HepG2 (cell line): ENCODE measurements around the gene UBE3D. TPM values are rescaled to one million over a fixed set of nuclear protein-coding genes. Genes with fewer than 3 reads are reported as not detected.

Experiments used
- ATAC-seq: fragments of 200-7000 bp; cut with Tn5 transposase; 3 replicates; pipeline ENCODE4 v1.9.1; 2020; ENCODE audit warnings: mild to moderate bottlenecking, moderate library complexity
- BruUV-seq: library from RNA; stranded (reverse); fragments of 400-500 nt; replicated peaks from 2 replicates; lab custom pipeline; 2021; lab: Mats Ljungman, UMichigan
- CTCF ChIA-PET: fragments of 300-600 bp; formaldehyde crosslinking; extraction: SDS; loops from one replicate; lab custom pipeline; 2021; ENCODE audit warnings: low total read pairs, inconsistent platforms, low intra/inter-chr PET ratio; lab: Yijun Ruan, JAX
- POLR2A ChIA-PET: fragments of 350-600 bp; sonication (Branson Sonifier 250); formaldehyde crosslinking; loops from one replicate; lab custom pipeline; 2020; ENCODE audit warnings: antibody characterized with exemption, inconsistent platforms; lab: Yijun Ruan, JAX
- DNase-seq: peaks from one replicate; pipeline ENCODE4 v3.0.0-alpha.2; 2015; ENCODE audit warnings: low spot score
- FAIRE-seq: peaks from 3 replicates; lab custom pipeline; 2011; peaks lifted over from hg19 to GRCh38; lab: Jason Lieb, UNC
- H2AFZ ChIP-seq: one replicate; pipeline ENCODE4 v1.6.1; 2011; ENCODE audit warnings: low read length, inconsistent platforms
- H3K27ac ChIP-seq: fragments of 300-600 bp; 3 replicates; pipeline ENCODE4 v1.8.0; 2011; ENCODE audit warnings: mixed run types, mild to moderate bottlenecking, mixed read lengths, low read length, inconsistent platforms; ENCODE audit not compliant: insufficient read depth; ENCODE audit errors: extremely low read length
- H3K27me3 ChIP-seq, 2 experiments: fragments of 200-600 bp in 1 of 2; 2 replicates in 1 of 2; 3 replicates in 1 of 2; pipeline versions ENCODE4 v1.6.0 to v1.8.0; 2011; ENCODE audit warnings: low read length in 2 of 2, mild to moderate bottlenecking in 2 of 2, moderate library complexity in 2 of 2, inconsistent platforms in 1 of 2; ENCODE audit not compliant: insufficient read depth in 2 of 2, control insufficient read depth in 1 of 2
- H3K36me3 ChIP-seq, 2 experiments: fragments of 200-600 bp in 1 of 2; replicated peaks in 1 of 2; 2 replicates in 1 of 2; 3 replicates in 1 of 2; pipeline versions ENCODE4 v1.5.1 to v1.8.0; 2011; ENCODE audit warnings: low read length in 2 of 2, inconsistent platforms in 1 of 2; ENCODE audit not compliant: insufficient read depth in 2 of 2, control insufficient read depth in 1 of 2
- H3K4me1 ChIP-seq: 2 replicates; pipeline ENCODE4 v1.5.1; 2012; ENCODE audit warnings: low read length, inconsistent platforms; ENCODE audit not compliant: insufficient read depth
- H3K4me2 ChIP-seq: 2 replicates; pipeline ENCODE4 v1.6.0; 2011; ENCODE audit warnings: low read depth, low read length, inconsistent platforms
- H3K4me3 ChIP-seq, 3 experiments: fragments of 200-600 bp in 1 of 3; sonication (generic), shearing (Covaris generic) in 1 of 3; replicated peaks in 1 of 3; 2 replicates each; pipeline ENCODE4 v1.5.1; 2011 to 2016; ENCODE audit warnings: low read length in 3 of 3, inconsistent platforms in 2 of 3, low read depth in 2 of 3, mild to moderate bottlenecking in 2 of 3, control low read depth in 1 of 3, mixed read lengths in 1 of 3; ENCODE audit not compliant: insufficient read depth in 1 of 3
- H3K79me2 ChIP-seq: one replicate; pipeline ENCODE4 v1.6.1; 2011; ENCODE audit warnings: low read length, inconsistent platforms; ENCODE audit not compliant: insufficient read depth
- H3K9ac ChIP-seq: 2 replicates; pipeline ENCODE4 v1.6.0; 2011; ENCODE audit warnings: mild to moderate bottlenecking, low read depth, low read length, inconsistent platforms; ENCODE audit not compliant: insufficient read depth
- H3K9me3 ChIP-seq: 2 replicates; pipeline ENCODE4 v1.5.1; 2012; ENCODE audit warnings: mild to moderate bottlenecking, low read length
- H4K20me1 ChIP-seq: 2 replicates; pipeline ENCODE4 v1.6.0; 2011; ENCODE audit warnings: inconsistent platforms, mild to moderate bottlenecking, low read length, moderate library complexity; ENCODE audit not compliant: insufficient read depth
- HNF1B ChIP-seq: sonication (generic); formaldehyde crosslinking; IDR thresholded peaks from 2 replicates; pipeline ENCODE4 v1.5.1; 2020; ENCODE audit warnings: mild to moderate bottlenecking, moderate library complexity, missing genetic modification reagents
- REXO4 ChIP-seq: sonication (generic); formaldehyde crosslinking; IDR thresholded peaks from 2 replicates; pipeline ENCODE4 v1.8.0; 2022; ENCODE audit warnings: missing genetic modification reagents, mild to moderate bottlenecking, borderline replicate concordance
- SMAD9 ChIP-seq: sonication (generic); formaldehyde crosslinking; IDR thresholded peaks from 2 replicates; pipeline ENCODE4 v1.5.1; 2020; ENCODE audit warnings: mild to moderate bottlenecking, missing genetic modification reagents
- STAG1 ChIP-seq: sonication (generic); formaldehyde crosslinking; IDR thresholded peaks from 2 replicates; pipeline ENCODE4 v1.4.0; 2020; ENCODE audit warnings: missing genetic modification reagents
- TCF7L2 ChIP-seq: IDR thresholded peaks from 2 replicates; pipeline ENCODE4 v1.6.1; 2011; ENCODE audit warnings: mild to moderate bottlenecking, low read depth, low read length, moderate library complexity
- ZBTB7A ChIP-seq: sonication (generic); formaldehyde crosslinking; IDR thresholded peaks from 2 replicates; pipeline ENCODE4 v1.8.0; 2022; ENCODE audit warnings: mild to moderate bottlenecking, missing genetic modification reagents
- ZNF234 ChIP-seq: sonication (generic); formaldehyde crosslinking; conservative IDR thresholded peaks from 2 replicates; pipeline ENCODE4 v1.5.1; 2020; ENCODE audit warnings: mild to moderate bottlenecking, missing genetic modification reagents
- ZNF317 ChIP-seq: sonication (generic); formaldehyde crosslinking; IDR thresholded peaks from 2 replicates; pipeline ENCODE4 v1.5.0; 2020; ENCODE audit warnings: mild to moderate bottlenecking, missing genetic modification reagents
- ZNF335 ChIP-seq: sonication (generic); formaldehyde crosslinking; IDR thresholded peaks from 2 replicates; pipeline ENCODE4 v1.4.0; 2020; ENCODE audit warnings: missing genetic modification reagents
- WGBS: methylation state at CpG from one replicate; pipeline ENCODE4 v1.1.6; 2017; ENCODE audit warnings: low lambda C conversion rate; 5-methylcytosine and 5-hydroxymethylcytosine counted together
- in situ Hi-C: cut with HindIII; loops from 2 replicates; pipeline ENCODE4 v1.10.0; 2017; ENCODE audit warnings: low pct_unique_long_range_greater_than_20kb; ENCODE audit not compliant: extremely low pct_ligation_motif_present
- intact Hi-C: fragments of 100-400 bp; cut with micrococcal nuclease; formaldehyde crosslinking; loops from one replicate; pipeline ENCODE4 v1.10.0; 2022; ENCODE audit not compliant: unreplicated experiment
- polyA plus RNA-seq, 8 experiments: library from polyadenylated mRNA; depleted of rRNA in 3 of 8; stranded (reverse) in 7 of 8; unstranded in 1 of 8; fragments of >200 nt; fragmentation: Illumina TruSeq in 4 of 8; extraction: Trizol in 4 of 8; gene quantifications; 2 replicates each; pipeline versions ENCODE4 v1.2.1 to v1.2.3, GENCODE V29; 2011 to 2016; ENCODE audit warnings: low read depth in 4 of 8, missing spikeins in 1 of 8, mixed read lengths in 1 of 8; ENCODE audit not compliant: insufficient read depth in 1 of 8
- total RNA-seq, 5 experiments: library from RNA; depleted of rRNA; stranded (reverse); fragments of >200 nt; fragmentation: Illumina TruSeq; extraction: Trizol; gene quantifications; 2 replicates each; pipeline ENCODE4 v1.2.3, GENCODE V29; 2016; ENCODE audit warnings: low read depth in 1 of 5
- TF ChIP-seq, protein P1 (sequence below): sonication (generic); formaldehyde crosslinking; IDR thresholded peaks from 2 replicates; pipeline ENCODE4 v1.5.1; 2020; ENCODE audit warnings: missing genetic modification reagents, mild to moderate bottlenecking, borderline replicate concordance

The UBE3D gene
- total and polyA plus RNA-seq, 2 of the 13 experiments (the other 11 are each of a cell fraction or from before 2014, with no cell fraction given): 5.1 to 11.4 TPM

DNA sequence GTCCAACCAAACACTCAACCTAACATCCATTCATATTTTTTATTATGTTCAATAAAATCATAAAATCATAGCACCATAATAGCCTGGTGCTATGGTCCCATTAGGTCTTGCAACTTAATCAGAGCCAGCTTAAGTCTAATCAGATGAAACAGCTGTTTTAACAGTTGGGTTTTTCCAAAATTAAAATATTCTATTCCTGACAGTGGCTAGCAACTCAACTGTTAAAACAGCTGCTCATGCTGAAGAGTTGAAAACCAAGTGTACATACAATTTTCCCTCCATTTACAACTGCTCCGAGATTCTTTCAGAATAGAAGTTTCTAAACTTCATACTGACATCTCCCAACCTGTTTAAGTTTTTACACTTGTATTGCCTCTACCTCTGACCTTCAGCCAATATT lies 89.5 kb downstream of the UBE3D start:
- H3K9ac ChIP-seq: no peak overlapping the region
- no peaks in the 10 kb centered on the region for H3K36me3 ChIP-seq
- H3K4me1 ChIP-seq: no peaks in the 10 kb centered on the region
- no peak overlapping the region for H2AFZ ChIP-seq
- no peaks in the 10 kb centered on the region for H3K9me3 ChIP-seq
- no peak overlapping the region for H3K27ac ChIP-seq
- no peak for ATAC-seq
- ChIA-PET POLR2A (no interaction called here), CTCF (no interaction called here)
- H3K79me2 ChIP-seq: no peaks in the 10 kb centered on the region
- H3K4me3 ChIP-seq: no peak overlapping the region
- no peak overlapping the region for H3K4me2 ChIP-seq
- no peak for DNase-seq
- WGBS: 95% methylated on average over 1 of the region's 1 CpG
- no peak for FAIRE-seq
- no peaks in the 10 kb centered on the region for H4K20me1 ChIP-seq
- H3K27me3 ChIP-seq: no peaks in the 10 kb centered on the region
- in situ Hi-C loops (no loop called here), intact Hi-C loops (no loop called here)
- no peak for TF ChIP-seq ZNF317
- no peak for TF ChIP-seq SMAD9 (CRISPR knock-in tag)
- no TSS peak for BruUV-seq

GRCh38 chr6:82971877-82972460 lies 93.7 kb downstream of the UBE3D start:
- intact Hi-C loops (no loop called here), in situ Hi-C loops (no loop called here)
- ChIA-PET CTCF (no interaction called here), POLR2A (no interaction called here)
- Histone ChIP-seq H3K27me3 (no peaks in the 10 kb centered on the region), H3K27ac (no peak overlapping the region), H3K9ac (no peak overlapping the region), H3K4me3 (no peak overlapping the region), H2AFZ (no peak overlapping the region), H4K20me1 (no peaks in the 10 kb centered on the region), H3K4me1 (no peaks in the 10 kb centered on the region), H3K36me3 (no peaks in the 10 kb centered on the region), H3K4me2 (no peak overlapping the region), H3K9me3 (no peaks in the 10 kb centered on the region), H3K79me2 (no peaks in the 10 kb centered on the region)
- ATAC-seq (no peak), FAIRE-seq (no peak), DNase-seq (no peak)
- WGBS: 97% methylated on average over 3 of the region's 3 CpGs
- TF ChIP-seq TCF7L2 (no peak), HNF1B (CRISPR knock-in tag) (no peak), ZBTB7A (CRISPR knock-in tag) (no peak), ZNF317 (no peak), ZNF234 (no peak), STAG1 (CRISPR knock-in tag) (no peak), ZNF335 (CRISPR knock-in tag) (no peak), REXO4 (CRISPR knock-in tag) (no peak)
- TF ChIP-seq, protein P1, sequence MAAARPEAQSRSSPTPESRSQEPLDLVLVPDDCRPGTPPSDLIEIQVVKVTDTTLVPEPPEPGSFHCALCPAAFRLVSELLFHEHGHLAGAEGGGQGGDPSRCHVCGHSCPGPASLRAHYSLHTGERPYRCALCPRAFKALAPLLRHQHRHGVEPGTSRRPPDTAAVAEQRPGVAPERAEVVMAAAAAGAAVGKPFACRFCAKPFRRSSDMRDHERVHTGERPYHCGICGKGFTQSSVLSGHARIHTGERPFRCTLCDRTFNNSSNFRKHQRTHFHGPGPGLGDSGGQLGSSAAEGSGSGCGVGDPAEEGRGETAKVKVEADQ (CRISPR knock-in tag): no peak
- BruUV-seq: no TSS peak
